Measurements from ENCODE around the gene OGFR.

GRCh38 chr20:62768234-62768546 lies 36.4 kb upstream of the OGFR start:
- no peak for TF ChIP-seq POLR2A (IDR thresholded peaks at IDR 0.05)
- TF ChIP-seq, protein P1, sequence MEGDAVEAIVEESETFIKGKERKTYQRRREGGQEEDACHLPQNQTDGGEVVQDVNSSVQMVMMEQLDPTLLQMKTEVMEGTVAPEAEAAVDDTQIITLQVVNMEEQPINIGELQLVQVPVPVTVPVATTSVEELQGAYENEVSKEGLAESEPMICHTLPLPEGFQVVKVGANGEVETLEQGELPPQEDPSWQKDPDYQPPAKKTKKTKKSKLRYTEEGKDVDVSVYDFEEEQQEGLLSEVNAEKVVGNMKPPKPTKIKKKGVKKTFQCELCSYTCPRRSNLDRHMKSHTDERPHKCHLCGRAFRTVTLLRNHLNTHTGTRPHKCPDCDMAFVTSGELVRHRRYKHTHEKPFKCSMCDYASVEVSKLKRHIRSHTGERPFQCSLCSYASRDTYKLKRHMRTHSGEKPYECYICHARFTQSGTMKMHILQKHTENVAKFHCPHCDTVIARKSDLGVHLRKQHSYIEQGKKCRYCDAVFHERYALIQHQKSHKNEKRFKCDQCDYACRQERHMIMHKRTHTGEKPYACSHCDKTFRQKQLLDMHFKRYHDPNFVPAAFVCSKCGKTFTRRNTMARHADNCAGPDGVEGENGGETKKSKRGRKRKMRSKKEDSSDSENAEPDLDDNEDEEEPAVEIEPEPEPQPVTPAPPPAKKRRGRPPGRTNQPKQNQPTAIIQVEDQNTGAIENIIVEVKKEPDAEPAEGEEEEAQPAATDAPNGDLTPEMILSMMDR (IDR thresholded peaks at IDR 0.05), result no peak
